Thoracic aorta (tissue), 2 donors: ENCODE data around the gene ART1. TPM values are rescaled to one million over a fixed set of nuclear protein-coding genes. Genes with fewer than 3 reads are reported as not detected.

Experiments used
- ATAC-seq: fragments of 150-250 bp; one replicate; pipeline ENCODE4 v1.8.0; 2017; ENCODE audit warnings: low read depth; ENCODE audit not compliant: insufficient number of reproducible peaks, low FRiP score
- DNase-seq: peaks from one replicate; pipeline ENCODE4 v3.0.0-alpha.2; 2020; ENCODE audit warnings: low spot score
- H3K27ac ChIP-seq, 2 donors: fragments of 200-600 bp; sonication (generic); 1 replicate in 1 of 2; 2 replicates in 1 of 2; pipeline ENCODE4 v1.5.1; 2016; ENCODE audit warnings: mild to moderate bottlenecking in 2 of 2, moderate library complexity in 2 of 2
- H3K27me3 ChIP-seq: fragments of 200-600 bp; sonication (generic); replicated peaks from 2 replicates; pipeline ENCODE4 v1.6.0; 2016; ENCODE audit warnings: mild to moderate bottlenecking; ENCODE audit not compliant: insufficient read depth
- H3K36me3 ChIP-seq: fragments of 200-600 bp; sonication (generic); one replicate; pipeline ENCODE4 v1.5.1; 2016
- H3K4me1 ChIP-seq, 2 donors: fragments of 200-600 bp; sonication (generic); 1 replicate in 1 of 2; 2 replicates in 1 of 2; pipeline versions ENCODE4 v1.5.1 to v1.6.0; 2016; ENCODE audit warnings: low read depth in 2 of 2, mild to moderate bottlenecking in 1 of 2; ENCODE audit not compliant: control insufficient read depth in 1 of 2
- H3K4me3 ChIP-seq: fragments of 200-600 bp; sonication (generic); 2 replicates; pipeline ENCODE4 v1.5.1; 2016; ENCODE audit warnings: mild to moderate bottlenecking
- H3K9me3 ChIP-seq: fragments of 200-600 bp; sonication (generic); 2 replicates; pipeline ENCODE4 v1.5.1; 2016
- total RNA-seq, 2 donors: library from RNA; depleted of rRNA; stranded (reverse); fragments of >200 nt; gene quantifications; one replicate each; pipeline versions ENCODE4 v1.1.0 to v1.2.3, GENCODE V29; 2016
- TF ChIP-seq, protein P1 (sequence below): fragments of 200-600 bp; sonication (generic); IDR thresholded peaks from one replicate; pipeline ENCODE4 v1.5.1; 2019; ENCODE audit warnings: antibody characterized with exemption

Gene ART1
- total RNA-seq, 2 donors from 2014 or later, result not detected

DNA sequence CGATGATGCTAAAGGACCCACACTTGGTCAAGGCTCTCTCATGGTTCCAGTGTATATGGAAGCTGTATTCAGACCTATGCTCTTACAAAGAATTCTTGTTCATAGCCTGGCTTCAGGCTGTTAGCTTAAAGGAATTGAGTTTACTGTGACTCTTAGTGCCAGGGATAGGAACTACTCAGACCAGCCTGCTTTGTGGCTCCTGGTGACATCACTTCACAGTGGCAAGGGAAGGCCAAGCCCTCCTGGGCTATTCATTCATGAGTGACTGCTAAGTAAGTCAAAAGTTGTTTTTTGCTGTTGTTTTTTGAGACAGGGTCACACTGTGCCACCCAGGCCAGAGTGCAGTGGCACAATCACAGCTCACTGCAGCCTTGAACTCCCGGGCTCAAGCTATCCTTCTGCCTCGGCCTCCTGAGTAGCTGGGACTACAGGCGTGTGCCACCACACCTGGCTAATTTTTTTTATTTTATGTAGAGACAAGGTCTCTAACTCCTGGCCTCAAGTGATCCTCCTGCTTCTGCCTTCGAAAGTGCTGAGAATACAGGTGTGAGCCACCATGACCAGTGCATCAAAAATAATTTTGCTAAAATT lies 12.8 kb upstream of the ART1 start:
- TF ChIP-seq, protein P1, sequence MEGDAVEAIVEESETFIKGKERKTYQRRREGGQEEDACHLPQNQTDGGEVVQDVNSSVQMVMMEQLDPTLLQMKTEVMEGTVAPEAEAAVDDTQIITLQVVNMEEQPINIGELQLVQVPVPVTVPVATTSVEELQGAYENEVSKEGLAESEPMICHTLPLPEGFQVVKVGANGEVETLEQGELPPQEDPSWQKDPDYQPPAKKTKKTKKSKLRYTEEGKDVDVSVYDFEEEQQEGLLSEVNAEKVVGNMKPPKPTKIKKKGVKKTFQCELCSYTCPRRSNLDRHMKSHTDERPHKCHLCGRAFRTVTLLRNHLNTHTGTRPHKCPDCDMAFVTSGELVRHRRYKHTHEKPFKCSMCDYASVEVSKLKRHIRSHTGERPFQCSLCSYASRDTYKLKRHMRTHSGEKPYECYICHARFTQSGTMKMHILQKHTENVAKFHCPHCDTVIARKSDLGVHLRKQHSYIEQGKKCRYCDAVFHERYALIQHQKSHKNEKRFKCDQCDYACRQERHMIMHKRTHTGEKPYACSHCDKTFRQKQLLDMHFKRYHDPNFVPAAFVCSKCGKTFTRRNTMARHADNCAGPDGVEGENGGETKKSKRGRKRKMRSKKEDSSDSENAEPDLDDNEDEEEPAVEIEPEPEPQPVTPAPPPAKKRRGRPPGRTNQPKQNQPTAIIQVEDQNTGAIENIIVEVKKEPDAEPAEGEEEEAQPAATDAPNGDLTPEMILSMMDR, result no peak
- ATAC-seq, result no peak

DNA sequence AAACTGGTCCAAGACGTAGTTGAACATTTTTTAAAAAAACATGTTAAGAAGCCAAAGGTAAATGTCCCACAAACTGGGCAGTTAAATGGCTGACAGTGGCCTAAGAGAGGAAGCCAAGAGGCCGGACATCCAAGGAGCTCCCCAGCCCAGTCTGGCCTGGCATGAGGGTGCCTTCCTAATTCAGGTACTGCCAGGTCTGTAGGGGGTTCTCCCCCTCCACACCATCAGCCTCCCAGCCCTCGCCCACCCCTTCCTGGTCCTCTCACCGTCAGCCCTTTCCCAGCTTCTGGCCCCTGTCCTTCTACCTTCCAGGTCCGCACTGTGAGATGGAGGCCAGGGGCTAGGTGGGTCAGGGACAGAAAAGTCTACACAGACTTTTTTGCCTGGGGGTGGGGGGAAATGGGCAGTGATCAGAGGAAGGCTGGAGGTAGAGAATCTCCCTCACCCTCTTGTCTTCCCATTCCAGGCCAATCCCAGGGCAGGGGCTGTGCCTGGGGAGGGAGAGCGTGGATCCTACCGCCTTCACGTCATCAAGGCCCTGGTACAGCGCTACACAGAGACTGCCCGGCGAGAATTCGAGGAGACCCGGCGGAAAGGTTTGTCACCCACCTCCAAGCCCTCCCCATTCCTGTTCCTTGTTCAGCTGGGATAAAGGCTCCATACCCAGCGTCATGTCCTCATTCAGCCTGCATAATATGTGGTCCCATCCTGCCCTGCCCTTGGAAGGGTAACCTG lies 9.1 kb upstream of the ART1 start:
- Histone ChIP-seq H3K4me3 (no peak overlapping the region), H3K27me3 (no peaks in the 10 kb centered on the region), H3K4me1 (no peaks in the 10 kb centered on the region), H3K36me3 (no peaks in the 10 kb centered on the region), H3K9me3 (no peaks in the 10 kb centered on the region), H3K27ac (no peak overlapping the region)
- ATAC-seq (no peak), DNase-seq (no peak)
- TF ChIP-seq, protein P1, result no peak

More for the DNA sequence above, 12.8 kb upstream of the ART1 start:
- Histone ChIP-seq H3K4me1 (no peaks in the 10 kb centered on the region), H3K36me3 (no peaks in the 10 kb centered on the region), H3K4me3 (no peak overlapping the region), H3K27me3 (no peaks in the 10 kb centered on the region), H3K9me3 (no peaks in the 10 kb centered on the region), H3K27ac (no peak overlapping the region)
- DNase-seq, result no peak

DNA sequence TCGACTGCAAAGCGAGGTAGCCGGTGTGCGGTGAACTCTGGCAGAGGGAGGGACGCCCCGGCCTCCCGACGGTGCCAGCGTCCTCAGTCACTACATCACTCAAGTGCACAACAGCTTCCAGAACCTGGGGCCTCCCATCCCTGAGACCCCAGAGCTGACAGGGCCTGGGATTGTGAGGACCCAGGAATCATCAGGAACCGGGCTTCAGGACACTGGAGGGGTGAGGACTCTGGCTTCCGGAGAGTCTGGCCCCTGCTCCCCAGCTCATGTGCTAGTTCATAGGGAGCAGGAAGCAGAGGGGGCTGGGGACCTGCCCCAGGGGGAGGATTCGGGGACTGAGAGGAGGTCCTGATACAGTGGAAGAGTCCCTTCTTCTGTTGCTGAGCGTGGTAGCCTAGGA lies 7.7 kb upstream of the ART1 start:
- TF ChIP-seq, protein P1, result no peak
- Histone ChIP-seq H3K27me3 (no peaks in the 10 kb centered on the region), H3K4me1 (peaks cover under 1 to 8% of the 10 kb centered on the region in 2 donors), H3K36me3 (no peaks in the 10 kb centered on the region), H3K9me3 (no peaks in the 10 kb centered on the region), H3K4me3 (no peak overlapping the region), H3K27ac (no peak overlapping the region)
- DNase-seq, result no peak
- ATAC-seq, result no peak

DNA sequence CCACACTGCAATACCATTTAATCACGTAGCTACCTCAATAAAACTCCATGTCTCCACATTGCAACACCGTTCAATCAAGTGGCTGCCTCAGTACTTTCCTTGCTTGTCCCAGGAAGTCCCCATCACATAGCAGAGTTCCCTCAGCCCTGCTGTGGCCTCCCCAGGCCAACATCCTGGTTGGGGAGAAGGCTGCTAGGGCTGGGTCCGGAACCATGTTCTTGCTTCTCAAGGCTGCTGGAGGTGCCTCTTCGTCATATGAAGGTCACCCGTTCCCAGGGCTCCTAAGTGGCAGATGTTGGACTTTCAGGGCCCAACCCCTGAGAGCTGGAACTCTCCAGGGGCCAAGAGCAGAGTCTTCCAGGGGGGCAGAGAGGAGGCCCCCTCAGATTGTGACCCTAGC lies 6.4 kb upstream of the ART1 start:
- DNase-seq, result no peak
- Histone ChIP-seq H3K9me3 (no peaks in the 10 kb centered on the region), H3K4me1 (peaks cover 8 to 21% of the 10 kb centered on the region in 2 donors), H3K27ac (no peak overlapping the region), H3K4me3 (no peak overlapping the region), H3K36me3 (no peaks in the 10 kb centered on the region), H3K27me3 (no peaks in the 10 kb centered on the region)
- no peak for ATAC-seq
- TF ChIP-seq, protein P1, result no peak

DNA sequence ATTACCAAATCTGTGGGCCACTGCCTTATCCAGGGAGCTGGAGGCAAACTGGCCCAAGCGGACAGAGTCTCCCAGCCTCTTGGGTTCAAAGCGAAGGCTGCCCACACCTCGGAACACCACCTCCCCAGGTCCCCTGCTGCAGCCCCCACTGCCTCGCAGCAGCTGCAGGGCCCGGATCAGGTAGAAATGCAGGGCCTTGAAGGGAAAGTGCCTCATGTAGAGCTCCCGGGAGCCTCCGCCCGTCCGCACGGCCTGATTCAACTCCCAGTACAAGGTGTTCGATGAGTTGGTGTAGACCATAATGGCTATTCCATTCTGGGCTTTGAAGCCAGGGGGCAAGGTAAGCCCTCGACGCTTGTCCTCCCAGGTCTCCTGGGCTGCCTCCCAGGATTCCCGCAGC lies 5.1 kb upstream of the ART1 start:
- Histone ChIP-seq H3K36me3 (no peaks in the 10 kb centered on the region), H3K27ac (no peak overlapping the region), H3K9me3 (no peaks in the 10 kb centered on the region), H3K4me1 (peaks cover 8 to 22% of the 10 kb centered on the region in 2 donors), H3K4me3 (no peak overlapping the region), H3K27me3 (no peaks in the 10 kb centered on the region)
- TF ChIP-seq, protein P1, result no peak
- no peak for ATAC-seq
- DNase-seq, result no peak
